ENCODE measurements around the gene PVALEF.

Gene PVALEF

GRCh38 chr17:81193470-81194224 is 28.3 kb downstream of the PVALEF start:
- DNase-seq (ENCODE audit: low spot score) = peak; percentile 83
- TF ChIP-seq CTCF (IDR thresholded peaks at IDR 0.05; ENCODE audit: extremely low read depth, missing control alignments) = no peak

- no peak for TF ChIP-seq CTCF (IDR thresholded peaks at IDR 0.05; ENCODE audit: extremely low read depth, missing control alignments)
- no peak for DNase-seq (ENCODE audit: low spot score)
Measured at GRCh38 chr17:81194225-81194760, 29.0 kb downstream of the PVALEF start.

GRCh38 chr17:81194941-81195901 is 29.9 kb downstream of the PVALEF start:
- no peak for DNase-seq (ENCODE audit: low spot score)
- no peak for TF ChIP-seq CTCF (IDR thresholded peaks at IDR 0.05; ENCODE audit: extremely low read depth, missing control alignments)

- TF ChIP-seq CTCF (IDR thresholded peaks at IDR 0.05; ENCODE audit: extremely low read depth, missing control alignments) = no peak
- no peak for DNase-seq (ENCODE audit: low spot score)
Measured at GRCh38 chr17:81195941-81196495, 30.7 kb downstream of the PVALEF start.

GRCh38 chr17:81196505-81197408 is 31.4 kb downstream of the PVALEF start:
- no peak for DNase-seq (ENCODE audit: low spot score)
- no peak for TF ChIP-seq CTCF (IDR thresholded peaks at IDR 0.05; ENCODE audit: extremely low read depth, missing control alignments)

- no peak for TF ChIP-seq CTCF (IDR thresholded peaks at IDR 0.05; ENCODE audit: extremely low read depth, missing control alignments)
- no peak for DNase-seq (ENCODE audit: low spot score)
Measured at GRCh38 chr17:81197409-81197795, 32.1 kb downstream of the PVALEF start.
